Ishikawa (cell line): ENCODE data around the gene CPSF4L.

Source experiments
- CEBPB ChIP-seq: IDR thresholded peaks from 2 replicates; pipeline ENCODE4 v1.6.1; 2012
- CREB1 ChIP-seq: IDR thresholded peaks from 2 replicates; pipeline ENCODE4 v1.6.1; 2012; ENCODE audit warnings: low read depth
- EGR1 ChIP-seq: IDR thresholded peaks from 2 replicates; pipeline ENCODE4 v1.6.1; 2012
- EP300 ChIP-seq: IDR thresholded peaks from 2 replicates; pipeline ENCODE4 v1.6.1; 2012; ENCODE audit warnings: borderline replicate concordance
- FOXM1 ChIP-seq: IDR thresholded peaks from 2 replicates; pipeline ENCODE4 v1.6.1; 2012; ENCODE audit warnings: low read depth, borderline replicate concordance
- NFIC ChIP-seq: IDR thresholded peaks from 2 replicates; pipeline ENCODE4 v1.6.1; 2012
- RAD21 ChIP-seq: IDR thresholded peaks from 2 replicates; pipeline ENCODE4 v1.6.1; 2012; ENCODE audit warnings: low read depth
- TAF1 ChIP-seq: IDR thresholded peaks from 2 replicates; pipeline ENCODE4 v1.6.1; 2012; ENCODE audit warnings: low read depth, mild to moderate bottlenecking
- TCF12 ChIP-seq: IDR thresholded peaks from 2 replicates; pipeline ENCODE4 v1.6.1; 2012; ENCODE audit warnings: low read depth
- TEAD4 ChIP-seq: IDR thresholded peaks from 2 replicates; pipeline ENCODE4 v1.6.1; 2012
- YY1 ChIP-seq: IDR thresholded peaks from 2 replicates; pipeline ENCODE4 v1.6.1; 2012; ENCODE audit warnings: low read depth
- ZBTB7A ChIP-seq: IDR thresholded peaks from 2 replicates; pipeline ENCODE4 v1.6.1; 2012; ENCODE audit warnings: low read depth
- TF ChIP-seq, protein P1 (sequence below): IDR thresholded peaks from 2 replicates; pipeline ENCODE4 v1.6.1; 2012
- TF ChIP-seq, protein P2 (sequence below): IDR thresholded peaks from 2 replicates; pipeline ENCODE4 v1.6.1; 2012; ENCODE audit warnings: low read depth, mild to moderate bottlenecking
- TF ChIP-seq, protein P3 (sequence below): IDR thresholded peaks from 2 replicates; pipeline ENCODE4 v1.6.1; 2012

Gene CPSF4L

DNA sequence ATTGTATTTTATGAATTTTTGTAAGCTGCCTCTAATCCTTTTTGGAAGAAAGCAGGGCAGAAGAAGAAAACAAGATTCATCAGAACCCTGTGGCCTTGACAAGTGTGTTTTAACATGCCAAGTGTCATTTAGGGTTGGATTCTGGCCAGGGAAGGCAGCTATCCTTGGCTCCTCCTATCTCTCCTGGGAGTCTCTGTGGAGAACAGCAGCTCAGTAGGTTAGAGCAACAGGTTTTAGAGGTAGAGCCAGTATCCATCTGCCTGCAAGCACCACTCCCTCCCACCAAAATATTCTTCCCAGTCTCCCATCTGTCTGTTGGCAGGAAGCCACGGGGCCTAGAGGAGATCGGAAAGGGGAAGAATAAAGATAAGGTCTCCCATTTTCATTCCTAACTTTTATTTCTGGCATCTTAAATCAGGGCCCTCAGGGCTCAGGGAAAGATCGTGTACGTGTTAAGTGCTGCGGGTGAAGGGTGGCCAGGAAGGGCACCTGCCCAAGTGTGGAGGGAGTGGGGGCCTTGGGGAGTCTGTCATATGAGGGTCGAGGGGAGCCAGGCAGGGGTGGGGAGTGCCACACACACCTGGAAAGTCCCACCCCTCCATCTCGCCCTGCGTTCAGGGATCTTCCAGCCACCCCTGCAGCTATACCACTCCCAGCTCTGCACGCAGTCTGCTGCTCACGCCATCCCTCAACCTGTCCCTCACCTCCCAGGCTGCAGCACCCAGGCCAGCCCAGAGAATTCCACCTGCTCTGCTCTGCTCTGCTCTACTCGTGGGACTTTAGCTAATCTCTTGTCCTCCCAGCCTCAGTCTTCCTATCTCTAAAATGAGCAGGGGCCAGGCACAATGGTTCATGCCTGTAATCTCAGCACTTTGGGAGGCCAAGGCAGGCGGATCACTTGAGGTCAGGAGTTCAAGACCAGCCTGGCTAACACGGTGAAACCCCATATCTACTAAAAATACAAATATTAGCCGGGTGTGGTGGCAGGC, 17.1 kb upstream of the CPSF4L start:
- TF ChIP-seq, protein P1, sequence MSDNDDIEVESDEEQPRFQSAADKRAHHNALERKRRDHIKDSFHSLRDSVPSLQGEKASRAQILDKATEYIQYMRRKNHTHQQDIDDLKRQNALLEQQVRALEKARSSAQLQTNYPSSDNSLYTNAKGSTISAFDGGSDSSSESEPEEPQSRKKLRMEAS, result no peak
- TF ChIP-seq CEBPB (no peak), FOXM1 (no peak), ZBTB7A (no peak)

DNA sequence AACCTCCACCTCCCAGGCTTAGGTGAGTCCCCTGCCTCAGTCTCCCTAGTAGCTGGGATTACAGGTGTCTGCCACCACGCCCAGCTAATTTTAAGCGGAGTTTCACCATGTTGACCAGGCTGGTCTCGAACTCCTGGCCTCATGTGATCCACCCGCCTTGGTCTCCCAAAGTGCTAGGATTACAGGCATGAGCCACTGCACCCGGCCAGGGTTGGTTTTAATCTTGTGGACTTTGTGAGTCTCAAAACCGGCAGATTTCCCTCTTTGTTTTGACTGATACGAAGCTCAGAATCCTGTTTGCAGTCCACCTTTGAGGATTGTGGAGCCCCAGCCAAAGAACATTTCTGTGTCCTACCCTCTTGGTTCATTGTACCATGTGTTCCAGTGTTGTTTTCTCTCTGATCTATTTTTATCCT, 16.4 kb upstream of the CPSF4L start:
- TF ChIP-seq ZBTB7A (no peak), YY1 (no peak), FOXM1 (no peak), CREB1 (no peak), TCF12 (no peak), CEBPB (no peak), EP300 (no peak), NFIC (no peak), TAF1 (no peak), RAD21 (no peak), TEAD4 (no peak), EGR1 (no peak)
- TF ChIP-seq, protein P1, result no peak
- TF ChIP-seq, protein P2, sequence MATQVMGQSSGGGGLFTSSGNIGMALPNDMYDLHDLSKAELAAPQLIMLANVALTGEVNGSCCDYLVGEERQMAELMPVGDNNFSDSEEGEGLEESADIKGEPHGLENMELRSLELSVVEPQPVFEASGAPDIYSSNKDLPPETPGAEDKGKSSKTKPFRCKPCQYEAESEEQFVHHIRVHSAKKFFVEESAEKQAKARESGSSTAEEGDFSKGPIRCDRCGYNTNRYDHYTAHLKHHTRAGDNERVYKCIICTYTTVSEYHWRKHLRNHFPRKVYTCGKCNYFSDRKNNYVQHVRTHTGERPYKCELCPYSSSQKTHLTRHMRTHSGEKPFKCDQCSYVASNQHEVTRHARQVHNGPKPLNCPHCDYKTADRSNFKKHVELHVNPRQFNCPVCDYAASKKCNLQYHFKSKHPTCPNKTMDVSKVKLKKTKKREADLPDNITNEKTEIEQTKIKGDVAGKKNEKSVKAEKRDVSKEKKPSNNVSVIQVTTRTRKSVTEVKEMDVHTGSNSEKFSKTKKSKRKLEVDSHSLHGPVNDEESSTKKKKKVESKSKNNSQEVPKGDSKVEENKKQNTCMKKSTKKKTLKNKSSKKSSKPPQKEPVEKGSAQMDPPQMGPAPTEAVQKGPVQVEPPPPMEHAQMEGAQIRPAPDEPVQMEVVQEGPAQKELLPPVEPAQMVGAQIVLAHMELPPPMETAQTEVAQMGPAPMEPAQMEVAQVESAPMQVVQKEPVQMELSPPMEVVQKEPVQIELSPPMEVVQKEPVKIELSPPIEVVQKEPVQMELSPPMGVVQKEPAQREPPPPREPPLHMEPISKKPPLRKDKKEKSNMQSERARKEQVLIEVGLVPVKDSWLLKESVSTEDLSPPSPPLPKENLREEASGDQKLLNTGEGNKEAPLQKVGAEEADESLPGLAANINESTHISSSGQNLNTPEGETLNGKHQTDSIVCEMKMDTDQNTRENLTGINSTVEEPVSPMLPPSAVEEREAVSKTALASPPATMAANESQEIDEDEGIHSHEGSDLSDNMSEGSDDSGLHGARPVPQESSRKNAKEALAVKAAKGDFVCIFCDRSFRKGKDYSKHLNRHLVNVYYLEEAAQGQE, result no peak
- TF ChIP-seq, protein P3, sequence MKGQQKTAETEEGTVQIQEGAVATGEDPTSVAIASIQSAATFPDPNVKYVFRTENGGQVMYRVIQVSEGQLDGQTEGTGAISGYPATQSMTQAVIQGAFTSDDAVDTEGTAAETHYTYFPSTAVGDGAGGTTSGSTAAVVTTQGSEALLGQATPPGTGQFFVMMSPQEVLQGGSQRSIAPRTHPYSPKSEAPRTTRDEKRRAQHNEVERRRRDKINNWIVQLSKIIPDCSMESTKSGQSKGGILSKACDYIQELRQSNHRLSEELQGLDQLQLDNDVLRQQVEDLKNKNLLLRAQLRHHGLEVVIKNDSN, result no peak

DNA sequence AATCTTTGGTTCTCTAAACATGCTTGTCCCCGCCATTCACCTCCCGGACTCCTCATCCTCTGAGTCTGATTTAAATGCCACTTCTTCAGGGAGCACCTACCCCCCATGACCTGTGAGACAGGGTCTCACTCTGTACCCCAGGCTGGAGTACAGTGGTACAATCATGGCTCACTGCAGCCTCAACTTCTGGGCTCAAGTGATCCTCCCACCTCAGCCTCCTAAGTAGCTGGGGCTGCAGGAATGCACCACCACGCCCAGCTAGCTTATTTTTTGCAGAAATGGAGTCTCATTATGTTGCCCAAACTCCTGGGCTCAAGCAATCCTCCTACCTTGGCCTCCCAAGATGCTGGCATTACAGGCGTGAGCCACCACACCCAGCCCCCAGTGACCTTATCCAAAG, 12.8 kb upstream of the CPSF4L start:
- TF ChIP-seq, protein P1, result no peak
- TF ChIP-seq, protein P3, result no peak
- TF ChIP-seq RAD21 (no peak), EP300 (no peak), CEBPB (no peak), ZBTB7A (no peak), FOXM1 (no peak), CREB1 (no peak), TAF1 (no peak)

DNA sequence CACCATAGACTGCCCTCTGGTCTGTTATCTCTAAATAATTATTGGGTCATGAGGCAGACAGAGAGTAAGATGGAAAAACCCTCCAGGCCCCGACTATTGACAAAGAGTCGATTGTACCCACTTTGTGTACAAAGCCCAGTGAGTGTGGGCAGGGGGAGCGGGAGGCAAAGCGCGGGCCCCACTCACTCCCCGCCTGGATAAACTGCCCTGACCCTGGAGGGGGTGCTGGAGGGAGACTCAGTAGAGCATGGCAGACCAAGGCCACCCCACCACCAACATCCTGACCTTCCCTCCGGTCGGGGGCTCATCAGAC, 11.2 kb upstream of the CPSF4L start:
- no peak for TF ChIP-seq TEAD4
- no peak for TF ChIP-seq ZBTB7A
- no peak for TF ChIP-seq CEBPB
- TF ChIP-seq FOXM1, result no peak
- TF ChIP-seq EP300, result no peak
- TF ChIP-seq RAD21, result no peak
- TF ChIP-seq CREB1, result no peak
- TF ChIP-seq, protein P1, result no peak
- TF ChIP-seq TAF1, result no peak

DNA sequence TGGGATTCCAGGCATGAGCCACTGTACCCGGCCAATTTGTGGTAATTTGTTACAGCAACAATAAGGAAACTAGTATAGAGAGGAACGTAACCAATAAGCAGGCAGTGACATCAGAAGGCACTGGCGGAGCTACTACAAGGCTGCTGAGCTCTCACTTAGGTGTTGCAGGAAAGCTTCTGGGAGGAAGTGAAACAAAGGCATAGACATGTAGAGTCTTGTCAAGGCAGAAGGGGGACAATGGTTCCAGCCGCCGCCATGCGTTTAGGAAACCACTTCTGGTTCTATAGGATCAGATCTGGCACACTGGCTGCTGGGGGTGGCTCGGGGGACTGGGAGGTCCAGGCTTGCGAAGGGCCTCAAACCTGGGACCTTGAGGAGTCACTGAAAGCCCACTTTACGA, 9.4 kb upstream of the CPSF4L start:
- no peak for TF ChIP-seq ZBTB7A
- TF ChIP-seq, protein P2, result no peak
- TF ChIP-seq TCF12, result no peak
- TF ChIP-seq CREB1, result no peak
- no peak for TF ChIP-seq RAD21
- no peak for TF ChIP-seq YY1
- TF ChIP-seq, protein P1, result no peak
- TF ChIP-seq, protein P3, result no peak
